SU-DHL-6 (cell line): ENCODE data around the gene ATP2B1.

Source experiments
- CTCF ChIP-seq: fragments of 200-600 bp; sonication (generic); IDR thresholded peaks from one replicate; pipeline ENCODE4 v1.5.1; 2017; ENCODE audit warnings: antibody characterized with exemption, mild to moderate bottlenecking, low read length, moderate library complexity; ENCODE audit not compliant: insufficient read depth, poor library complexity, severe bottlenecking
- EZH2phosphoT487 ChIP-seq: fragments of 200-600 bp; sonication (generic), shearing (Covaris generic); conservative IDR thresholded peaks from 2 replicates; pipeline ENCODE4 v1.6.1; 2018; ENCODE audit warnings: mild to moderate bottlenecking, antibody characterized with exemption, low read length, moderate library complexity, mixed read lengths

GRCh38 chr12:89597770-89598169 is 110.9 kb downstream of the ATP2B1 start:
- TF ChIP-seq CTCF, result no peak
- no peak for TF ChIP-seq EZH2phosphoT487
